Caco-2 (cell line): Measurements from ENCODE around the gene SKP2. TPM values are rescaled to one million over a fixed set of nuclear protein-coding genes. Genes with fewer than 3 reads are reported as not detected.

ENCODE experiments used
- BruUV-seq: library from RNA; stranded (reverse); fragments of 400-500 nt; replicated peaks from 2 replicates; lab custom pipeline; 2021; lab: Mats Ljungman, UMichigan
- CTCF ChIA-PET: fragments of 300-600 bp; sonication (Branson Sonifier 250); formaldehyde crosslinking; loops from one replicate; lab custom pipeline; 2022; ENCODE audit warnings: antibody characterized with exemption; lab: Charles Lee
- POLR2A ChIA-PET: fragments of 300-600 bp; sonication (Branson Sonifier 250); formaldehyde crosslinking; loops from one replicate; lab custom pipeline; 2022; ENCODE audit warnings: antibody characterized with exemption; lab: Charles Lee
- DNase-seq, 2 experiments: peaks; one replicate each; pipeline versions ENCODE4 v3.0.0 to v3.0.0-alpha.2; 2020 to 2022
- H3K27me3 ChIP-seq: replicated peaks from 2 replicates; pipeline ENCODE4 v1.6.0; 2011; ENCODE audit warnings: low read length; ENCODE audit not compliant: control insufficient read depth, insufficient read depth
- H3K36me3 ChIP-seq: 2 replicates; pipeline ENCODE4 v1.5.1; 2011; ENCODE audit warnings: low read length; ENCODE audit not compliant: control insufficient read depth, insufficient read depth
- H3K4me1 ChIP-seq: fragments of 250-450 bp; sonication (Bioruptor Pico); 2 replicates; pipeline ENCODE4 v1.5.1; 2020; ENCODE audit warnings: mild to moderate bottlenecking
- H3K4me3 ChIP-seq: 2 replicates; pipeline ENCODE4 v1.5.1; 2011; ENCODE audit warnings: low read depth, mild to moderate bottlenecking, control low read depth, low read length
- H3K9me3 ChIP-seq: fragments of 250-450 bp; sonication (Bioruptor Pico); 2 replicates; pipeline ENCODE4 v1.5.1; 2020; ENCODE audit warnings: mild to moderate bottlenecking, moderate library complexity
- H3K27ac Mint-ChIP-seq: one replicate; pipeline ENCODE4 v1.8.0; 2022; ENCODE audit warnings: mixed read lengths; ENCODE audit not compliant: unreplicated experiment
- H3K27me3 Mint-ChIP-seq: one replicate; pipeline ENCODE4 v1.8.0; 2022; ENCODE audit warnings: mixed read lengths; ENCODE audit not compliant: insufficient read depth, unreplicated experiment
- H3K36me3 Mint-ChIP-seq: one replicate; pipeline ENCODE4 v1.8.0; 2022; ENCODE audit warnings: mild to moderate bottlenecking, mixed read lengths; ENCODE audit not compliant: insufficient read depth, unreplicated experiment
- H3K4me1 Mint-ChIP-seq: one replicate; pipeline ENCODE4 v1.8.0; 2022; ENCODE audit warnings: low read depth, mixed read lengths; ENCODE audit not compliant: unreplicated experiment
- H3K4me3 Mint-ChIP-seq: one replicate; pipeline ENCODE4 v1.8.0; 2022; ENCODE audit warnings: mild to moderate bottlenecking, moderate library complexity, mixed read lengths; ENCODE audit not compliant: unreplicated experiment
- H3K9me3 Mint-ChIP-seq: one replicate; pipeline ENCODE4 v1.8.0; 2022; ENCODE audit warnings: mixed read lengths; ENCODE audit not compliant: unreplicated experiment
- CTCF ChIP-seq, 2 experiments: fragments of 200-600 bp in 1 of 2; IDR thresholded peaks; 1 replicate in 1 of 2; 2 replicates in 1 of 2; pipeline versions ENCODE4 v1.5.1 to v1.8.0; 2011 to 2022; ENCODE audit warnings: antibody characterized with exemption in 1 of 2, control low read depth in 1 of 2, inconsistent platforms in 1 of 2, low read depth in 1 of 2, low read length in 1 of 2, mild to moderate bottlenecking in 1 of 2, moderate library complexity in 1 of 2; ENCODE audit not compliant: insufficient read depth in 1 of 2, severe bottlenecking in 1 of 2, unreplicated experiment in 1 of 2
- intact Hi-C: fragments of 100-400 bp; cut with micrococcal nuclease; formaldehyde crosslinking; loops from one replicate; pipeline ENCODE4 v1.10.0; 2022; ENCODE audit not compliant: unreplicated experiment
- total RNA-seq: library from RNA; stranded (reverse); gene quantifications from 2 replicates; pipeline ENCODE4 v1.2.3, GENCODE V29; 2022

The SKP2 gene
- total RNA-seq, 1 experiment from 2014 or later: 230 TPM

- CTCF ChIA-PET: interaction anchor here (1.8 kb wide), 1 partner anchor 24 kb away, joined by 9 read pairs; the partner anchor contains the start of gene NADK2
- no peaks in the 10 kb centered on the region for H3K27me3 Mint-ChIP-seq
- POLR2A ChIA-PET: interaction anchor here (1.4 kb wide), 1 partner anchor 24 kb away, joined by 4 read pairs; the partner anchor contains the start of gene NADK2
- peaks cover 3% of the 10 kb centered on the region for H3K36me3 ChIP-seq
- BruUV-seq: no TSS peak
- no peak overlapping the region for H3K4me3 Mint-ChIP-seq
- TF ChIP-seq CTCF (IDR thresholded peaks at IDR 0.05; ENCODE audit: insufficient read depth in 1 of 2, low read depth in 1 of 2, low read length in 1 of 2, severe bottlenecking in 1 of 2, unreplicated experiment in 1 of 2): no peak
- H3K4me1 Mint-ChIP-seq: peaks cover 8% of the 10 kb centered on the region
- intact Hi-C loops: no loop called here
- peaks cover 41% of the 10 kb centered on the region for H3K36me3 Mint-ChIP-seq
- H3K27me3 ChIP-seq: no peaks in the 10 kb centered on the region
- H3K4me1 ChIP-seq: peaks cover 6% of the 10 kb centered on the region; the same call in 1 of the 2 replicates
- H3K9me3 Mint-ChIP-seq: no peaks in the 10 kb centered on the region
- no peak overlapping the region for H3K27ac Mint-ChIP-seq
- no peak for DNase-seq
- H3K4me3 ChIP-seq: no peak overlapping the region
- H3K9me3 ChIP-seq: no peaks in the 10 kb centered on the region
Observed at GRCh38 chr5:36217988-36218387, 66.1 kb downstream of the SKP2 start.

- Mint-ChIP-seq H3K4me1 (peaks cover 1% of the 10 kb centered on the region), H3K4me3 (no peak overlapping the region), H3K27me3 (no peaks in the 10 kb centered on the region), H3K36me3 (peaks cover 29% of the 10 kb centered on the region), H3K9me3 (no peaks in the 10 kb centered on the region), H3K27ac (no peak overlapping the region)
- H3K27me3 ChIP-seq: no peaks in the 10 kb centered on the region
- no peak overlapping the region for H3K4me3 ChIP-seq
- intact Hi-C loops: no loop called here
- H3K36me3 ChIP-seq: peaks cover 5% of the 10 kb centered on the region
- H3K4me1 ChIP-seq: peaks cover 14% of the 10 kb centered on the region
- ChIA-PET CTCF (interaction anchor here (1.3 kb wide), 1 partner anchor 7 kb away, joined by 3 read pairs; no protein-coding TSS in a partner anchor), POLR2A (no interaction called here)
- DNase-seq: no peak
- H3K9me3 ChIP-seq: no peaks in the 10 kb centered on the region
- no peak for TF ChIP-seq CTCF (IDR thresholded peaks at IDR 0.05; ENCODE audit: insufficient read depth in 1 of 2, low read depth in 1 of 2, low read length in 1 of 2, severe bottlenecking in 1 of 2, unreplicated experiment in 1 of 2)
- no TSS peak for BruUV-seq
Observed at GRCh38 chr5:36222620-36223019, 70.7 kb downstream of the SKP2 start.

- ChIA-PET POLR2A (no interaction called here), CTCF (interaction anchor here (1.0 kb wide), 1 partner anchor 15 kb away, joined by 4 read pairs; the partner anchor contains the start of gene NADK2)
- BruUV-seq: no TSS peak
- Histone ChIP-seq H3K4me1 (peaks cover 47% of the 10 kb centered on the region), H3K9me3 (no peaks in the 10 kb centered on the region), H3K36me3 (peaks cover 2% of the 10 kb centered on the region; the same call in 1 of the 2 replicates), H3K27me3 (no peaks in the 10 kb centered on the region), H3K4me3 (no peak overlapping the region)
- no peak for DNase-seq
- no peaks in the 10 kb centered on the region for H3K27me3 Mint-ChIP-seq
- H3K4me1 Mint-ChIP-seq: peaks cover 22% of the 10 kb centered on the region
- no peak overlapping the region for H3K27ac Mint-ChIP-seq
- intact Hi-C loops: no loop called here
- peaks cover 9% of the 10 kb centered on the region for H3K36me3 Mint-ChIP-seq
- no peak overlapping the region for H3K4me3 Mint-ChIP-seq
- H3K9me3 Mint-ChIP-seq: no peaks in the 10 kb centered on the region
- TF ChIP-seq CTCF (IDR thresholded peaks at IDR 0.05; ENCODE audit: insufficient read depth in 1 of 2, low read depth in 1 of 2, low read length in 1 of 2, severe bottlenecking in 1 of 2, unreplicated experiment in 1 of 2): no peak
Observed at GRCh38 chr5:36227046-36227445, 75.1 kb downstream of the SKP2 start.
